Calu3 (cell line): ENCODE measurements around the gene PPFIBP2. TPM values are rescaled to one million over a fixed set of nuclear protein-coding genes. Genes with fewer than 3 reads are reported as not detected.

Experiments used
- BruUV-seq: library from RNA; stranded (reverse); fragments of 400-500 nt; replicated peaks from 2 replicates; lab custom pipeline; 2021; lab: Mats Ljungman, UMichigan
- CTCF ChIA-PET: fragments of 300-600 bp; sonication (Branson Sonifier 250); formaldehyde crosslinking; loops from one replicate; lab custom pipeline; 2022; ENCODE audit warnings: antibody characterized with exemption; lab: Charles Lee
- DNase-seq: peaks from one replicate; pipeline ENCODE4 v3.0.0; 2022
- H3K27ac Mint-ChIP-seq: one replicate; pipeline ENCODE4 v1.8.0; 2022; ENCODE audit warnings: mixed read lengths; ENCODE audit not compliant: unreplicated experiment
- H3K27me3 Mint-ChIP-seq: one replicate; pipeline ENCODE4 v1.8.0; 2022; ENCODE audit warnings: mixed read lengths; ENCODE audit not compliant: unreplicated experiment
- H3K36me3 Mint-ChIP-seq: one replicate; pipeline ENCODE4 v1.8.0; 2022; ENCODE audit warnings: mild to moderate bottlenecking, moderate library complexity, mixed read lengths; ENCODE audit not compliant: insufficient read depth, unreplicated experiment
- H3K4me1 Mint-ChIP-seq: one replicate; pipeline ENCODE4 v1.8.0; 2022; ENCODE audit warnings: mild to moderate bottlenecking, low read depth, mixed read lengths; ENCODE audit not compliant: unreplicated experiment
- H3K4me3 Mint-ChIP-seq: one replicate; pipeline ENCODE4 v1.8.0; 2022; ENCODE audit warnings: mild to moderate bottlenecking, low read depth, moderate library complexity, mixed read lengths; ENCODE audit not compliant: unreplicated experiment
- H3K9me3 Mint-ChIP-seq: one replicate; pipeline ENCODE4 v1.8.0; 2022; ENCODE audit warnings: low read depth, mixed read lengths; ENCODE audit not compliant: unreplicated experiment
- CTCF ChIP-seq: fragments of 200-600 bp; IDR thresholded peaks from one replicate; pipeline ENCODE4 v1.8.0; 2022; ENCODE audit warnings: antibody characterized with exemption; ENCODE audit not compliant: unreplicated experiment
- intact Hi-C: fragments of 100-400 bp; cut with micrococcal nuclease; formaldehyde crosslinking; loops from one replicate; pipeline ENCODE4 v1.10.0; 2022; ENCODE audit not compliant: unreplicated experiment
- total RNA-seq: library from RNA; stranded (reverse); gene quantifications from 2 replicates; pipeline ENCODE4 v1.2.3, GENCODE V29; 2022

PPFIBP2 gene
- total RNA-seq, 1 experiment from 2014 or later = 28.5 TPM

GRCh38 chr11:7492253-7492652 is 21.5 kb upstream of the PPFIBP2 start:
- CTCF ChIA-PET = no interaction called here
- DNase-seq = no peak
- H3K27me3 Mint-ChIP-seq = peaks cover 72% of the 10 kb centered on the region
- H3K27ac Mint-ChIP-seq = no peak overlapping the region
- BruUV-seq = no TSS peak
- TF ChIP-seq CTCF = no peak
- H3K36me3 Mint-ChIP-seq = no peaks in the 10 kb centered on the region
- intact Hi-C loops = no loop called here
- H3K4me1 Mint-ChIP-seq = no peaks in the 10 kb centered on the region
- no peaks in the 10 kb centered on the region for H3K9me3 Mint-ChIP-seq
- no peak overlapping the region for H3K4me3 Mint-ChIP-seq

GRCh38 chr11:7493670-7494069 is 20.1 kb upstream of the PPFIBP2 start:
- DNase-seq = no peak
- H3K27me3 Mint-ChIP-seq = peaks cover 74% of the 10 kb centered on the region
- CTCF ChIA-PET = no interaction called here
- TF ChIP-seq CTCF = no peak
- H3K4me3 Mint-ChIP-seq = no peak overlapping the region
- BruUV-seq = no TSS peak
- no peaks in the 10 kb centered on the region for H3K4me1 Mint-ChIP-seq
- no peak overlapping the region for H3K27ac Mint-ChIP-seq
- H3K9me3 Mint-ChIP-seq = no peaks in the 10 kb centered on the region
- no peaks in the 10 kb centered on the region for H3K36me3 Mint-ChIP-seq
- intact Hi-C loops = no loop called here

GRCh38 chr11:7494086-7494745 is 19.6 kb upstream of the PPFIBP2 start:
- TF ChIP-seq CTCF = no peak
- Mint-ChIP-seq H3K4me3 (no peak overlapping the region), H3K27ac (no peak overlapping the region), H3K9me3 (no peaks in the 10 kb centered on the region), H3K4me1 (no peaks in the 10 kb centered on the region), H3K36me3 (no peaks in the 10 kb centered on the region), H3K27me3 (peaks cover 74% of the 10 kb centered on the region)
- intact Hi-C loops = no loop called here
- CTCF ChIA-PET = no interaction called here
- no peak for DNase-seq
- no TSS peak for BruUV-seq

GRCh38 chr11:7495882-7496551 is 17.8 kb upstream of the PPFIBP2 start:
- H3K27ac Mint-ChIP-seq = no peak overlapping the region
- no peak overlapping the region for H3K4me3 Mint-ChIP-seq
- no peaks in the 10 kb centered on the region for H3K36me3 Mint-ChIP-seq
- TF ChIP-seq CTCF = no peak
- CTCF ChIA-PET = interaction anchor here (0.6 kb wide), 1 partner anchor 47 kb away, joined by 3 read pairs; no protein-coding TSS in a partner anchor
- BruUV-seq = no TSS peak
- DNase-seq = no peak
- intact Hi-C loops = no loop called here
- no peaks in the 10 kb centered on the region for H3K9me3 Mint-ChIP-seq
- H3K27me3 Mint-ChIP-seq = peaks cover 59% of the 10 kb centered on the region
- no peaks in the 10 kb centered on the region for H3K4me1 Mint-ChIP-seq
